Measurements from ENCODE around the gene SAMSN1.
A peak's percentile ranks its signal among the peaks of the same experiment; 100 is the strongest.

Gene SAMSN1

DNA sequence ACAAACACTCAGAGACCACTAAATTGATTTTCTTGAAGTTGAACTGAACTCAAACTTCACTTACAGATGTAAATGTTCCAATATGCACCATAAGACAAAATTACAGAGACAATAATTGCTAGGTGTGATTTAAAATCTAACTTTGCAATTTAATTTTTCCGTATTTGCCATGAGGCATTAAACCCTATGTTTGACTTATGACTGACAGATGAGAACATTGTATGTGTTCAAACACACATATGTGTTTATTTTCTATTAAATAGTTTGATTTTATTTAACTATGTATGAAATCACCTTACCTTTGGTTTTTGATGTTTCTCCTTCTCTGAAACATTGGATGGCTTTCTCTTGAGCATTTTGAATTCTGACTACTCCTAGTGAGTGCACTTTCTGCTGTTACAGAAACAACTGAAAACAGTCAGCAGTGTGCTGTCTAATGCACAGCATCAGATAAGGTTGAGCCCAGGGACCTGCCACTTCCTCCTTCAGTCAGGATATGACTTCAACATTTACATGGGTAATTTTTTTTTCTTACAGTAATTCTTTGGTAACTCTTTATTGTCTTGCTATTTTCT, at the start of gene SAMSN1:
SAMSN1 (minus strand) TSS at position 410 of the 575 bp plus-strand sequence; CDS start at position 356, 54 bp downstream.
- Histone ChIP-seq H3K9me3 (ENCODE audit: control insufficient read depth in 1 of 2, low read length in 2 of 2) (peaks cover 0 to 3% of the 10 kb centered on the region in 2 donors), H3K4me3 (ENCODE audit: low read depth in 1 of 2, low read length in 2 of 2) (peak within 1 kb of the TSS; percentile 44 to 46), H3K27ac (ENCODE audit: low read depth, low read length) (peak within 1 kb of the TSS; percentile 62), H3K4me1 (ENCODE audit: control insufficient read depth in 1 of 2, insufficient read depth in 2 of 2, low read length in 2 of 2) (no peaks in the 10 kb centered on the region), H3K9ac (ENCODE audit: low read depth in 1 of 2, low read length in 2 of 2) (peak within 1 kb of the TSS; percentile 4 to 66), H3K27me3 (ENCODE audit: control insufficient read depth in 1 of 2, insufficient read depth in 2 of 2, low read length in 2 of 2) (no peaks in the 10 kb centered on the region), H3K36me3 (ENCODE audit: control insufficient read depth in 1 of 2, insufficient read depth in 2 of 2, low read length in 2 of 2) (no peaks in the 10 kb centered on the region)

GRCh38 chr21:14595449-14595848, 49.3 kb upstream of the SAMSN1 start:
- H3K36me3 ChIP-seq (ENCODE audit: control insufficient read depth in 1 of 2, insufficient read depth in 2 of 2, low read length in 2 of 2): no peaks in the 10 kb centered on the region
- no peak overlapping the region for H3K27ac ChIP-seq (ENCODE audit: low read depth, low read length)
- H3K9ac ChIP-seq (ENCODE audit: low read depth in 1 of 2, low read length in 2 of 2): no peak overlapping the region
- no peaks in the 10 kb centered on the region for H3K27me3 ChIP-seq (ENCODE audit: control insufficient read depth in 1 of 2, insufficient read depth in 2 of 2, low read length in 2 of 2)
- no peak overlapping the region for H3K4me3 ChIP-seq (ENCODE audit: low read depth in 1 of 2, low read length in 2 of 2)
- peaks cover 0 to 9% of the 10 kb centered on the region in 2 donors for H3K4me1 ChIP-seq (ENCODE audit: control insufficient read depth in 1 of 2, insufficient read depth in 2 of 2, low read length in 2 of 2)
- peaks cover 0 to 11% of the 10 kb centered on the region in 2 donors for H3K9me3 ChIP-seq (ENCODE audit: control insufficient read depth in 1 of 2, low read length in 2 of 2)

GRCh38 chr21:14594967-14595366, 48.9 kb upstream of the SAMSN1 start:
- Histone ChIP-seq H3K9me3 (ENCODE audit: control insufficient read depth in 1 of 2, low read length in 2 of 2) (peaks cover 0 to 11% of the 10 kb centered on the region in 2 donors), H3K36me3 (ENCODE audit: control insufficient read depth in 1 of 2, insufficient read depth in 2 of 2, low read length in 2 of 2) (no peaks in the 10 kb centered on the region), H3K27ac (ENCODE audit: low read depth, low read length) (no peak overlapping the region), H3K4me1 (ENCODE audit: control insufficient read depth in 1 of 2, insufficient read depth in 2 of 2, low read length in 2 of 2) (peaks cover 0 to 9% of the 10 kb centered on the region in 2 donors), H3K9ac (ENCODE audit: low read depth in 1 of 2, low read length in 2 of 2) (no peak overlapping the region), H3K4me3 (ENCODE audit: low read depth in 1 of 2, low read length in 2 of 2) (no peak overlapping the region), H3K27me3 (ENCODE audit: control insufficient read depth in 1 of 2, insufficient read depth in 2 of 2, low read length in 2 of 2) (no peaks in the 10 kb centered on the region)

- H3K9ac ChIP-seq (ENCODE audit: low read depth in 1 of 2, low read length in 2 of 2): no peak overlapping the region
- H3K9me3 ChIP-seq (ENCODE audit: control insufficient read depth in 1 of 2, low read length in 2 of 2): peaks cover 0 to 11% of the 10 kb centered on the region in 2 donors
- H3K27me3 ChIP-seq (ENCODE audit: control insufficient read depth in 1 of 2, insufficient read depth in 2 of 2, low read length in 2 of 2): no peaks in the 10 kb centered on the region
- no peak overlapping the region for H3K4me3 ChIP-seq (ENCODE audit: low read depth in 1 of 2, low read length in 2 of 2)
- H3K27ac ChIP-seq (ENCODE audit: low read depth, low read length): no peak overlapping the region
- peaks cover 0 to 9% of the 10 kb centered on the region in 2 donors for H3K4me1 ChIP-seq (ENCODE audit: control insufficient read depth in 1 of 2, insufficient read depth in 2 of 2, low read length in 2 of 2)
- H3K36me3 ChIP-seq (ENCODE audit: control insufficient read depth in 1 of 2, insufficient read depth in 2 of 2, low read length in 2 of 2): no peaks in the 10 kb centered on the region
Observed at GRCh38 chr21:14593230-14593629, 47.1 kb upstream of the SAMSN1 start.

GRCh38 chr21:14592296-14593000, 46.3 kb upstream of the SAMSN1 start:
- H3K9ac ChIP-seq (ENCODE audit: low read depth in 1 of 2, low read length in 2 of 2): no peak overlapping the region
- no peaks in the 10 kb centered on the region for H3K27me3 ChIP-seq (ENCODE audit: control insufficient read depth in 1 of 2, insufficient read depth in 2 of 2, low read length in 2 of 2)
- H3K36me3 ChIP-seq (ENCODE audit: control insufficient read depth in 1 of 2, insufficient read depth in 2 of 2, low read length in 2 of 2): no peaks in the 10 kb centered on the region
- H3K4me3 ChIP-seq (ENCODE audit: low read depth in 1 of 2, low read length in 2 of 2): no peak overlapping the region
- H3K9me3 ChIP-seq (ENCODE audit: control insufficient read depth in 1 of 2, low read length in 2 of 2): peaks cover 0 to 11% of the 10 kb centered on the region in 2 donors
- H3K4me1 ChIP-seq (ENCODE audit: control insufficient read depth in 1 of 2, insufficient read depth in 2 of 2, low read length in 2 of 2): peaks cover 0 to 9% of the 10 kb centered on the region in 2 donors
- H3K27ac ChIP-seq (ENCODE audit: low read depth, low read length): no peak overlapping the region

DNA sequence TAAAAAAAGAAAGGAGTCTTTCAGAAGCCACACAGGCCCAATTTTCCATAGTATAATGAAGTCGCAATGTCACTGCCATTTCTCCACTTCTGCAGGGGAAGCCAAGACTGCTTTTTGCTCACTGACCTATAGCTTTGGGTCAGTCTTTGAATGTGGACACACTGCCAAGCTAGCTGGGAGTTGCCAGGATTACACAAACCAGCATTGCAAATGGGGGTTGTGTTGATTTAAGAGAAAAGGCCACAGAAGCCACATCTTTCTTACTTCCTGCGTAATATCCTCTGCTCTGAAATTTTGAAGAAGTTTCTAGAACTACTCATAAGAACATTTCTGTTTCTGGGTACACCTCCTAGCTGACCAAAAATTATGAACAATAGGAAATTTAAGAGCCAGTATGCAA, 45.8 kb upstream of the SAMSN1 start:
- Histone ChIP-seq H3K27me3 (ENCODE audit: control insufficient read depth in 1 of 2, insufficient read depth in 2 of 2, low read length in 2 of 2) (no peaks in the 10 kb centered on the region), H3K36me3 (ENCODE audit: control insufficient read depth in 1 of 2, insufficient read depth in 2 of 2, low read length in 2 of 2) (no peaks in the 10 kb centered on the region), H3K4me1 (ENCODE audit: control insufficient read depth in 1 of 2, insufficient read depth in 2 of 2, low read length in 2 of 2) (peaks cover 0 to 9% of the 10 kb centered on the region in 2 donors), H3K9me3 (ENCODE audit: control insufficient read depth in 1 of 2, low read length in 2 of 2) (peaks cover 0 to 5% of the 10 kb centered on the region in 2 donors), H3K9ac (ENCODE audit: low read depth in 1 of 2, low read length in 2 of 2) (peak overlapping the region in 1 of 2 donors; percentile 18), H3K27ac (ENCODE audit: low read depth, low read length) (no peak overlapping the region), H3K4me3 (ENCODE audit: low read depth in 1 of 2, low read length in 2 of 2) (no peak overlapping the region)

GRCh38 chr21:14591377-14591776, 45.3 kb upstream of the SAMSN1 start:
- Histone ChIP-seq H3K9ac (ENCODE audit: low read depth in 1 of 2, low read length in 2 of 2) (peak overlapping the region in 1 of 2 donors; percentile 18), H3K4me1 (ENCODE audit: control insufficient read depth in 1 of 2, insufficient read depth in 2 of 2, low read length in 2 of 2) (peaks cover 0 to 9% of the 10 kb centered on the region in 2 donors), H3K36me3 (ENCODE audit: control insufficient read depth in 1 of 2, insufficient read depth in 2 of 2, low read length in 2 of 2) (no peaks in the 10 kb centered on the region), H3K4me3 (ENCODE audit: low read depth in 1 of 2, low read length in 2 of 2) (no peak overlapping the region), H3K27ac (ENCODE audit: low read depth, low read length) (peak overlapping the region; percentile 32), H3K9me3 (ENCODE audit: control insufficient read depth in 1 of 2, low read length in 2 of 2) (no peaks in the 10 kb centered on the region), H3K27me3 (ENCODE audit: control insufficient read depth in 1 of 2, insufficient read depth in 2 of 2, low read length in 2 of 2) (no peaks in the 10 kb centered on the region)

DNA sequence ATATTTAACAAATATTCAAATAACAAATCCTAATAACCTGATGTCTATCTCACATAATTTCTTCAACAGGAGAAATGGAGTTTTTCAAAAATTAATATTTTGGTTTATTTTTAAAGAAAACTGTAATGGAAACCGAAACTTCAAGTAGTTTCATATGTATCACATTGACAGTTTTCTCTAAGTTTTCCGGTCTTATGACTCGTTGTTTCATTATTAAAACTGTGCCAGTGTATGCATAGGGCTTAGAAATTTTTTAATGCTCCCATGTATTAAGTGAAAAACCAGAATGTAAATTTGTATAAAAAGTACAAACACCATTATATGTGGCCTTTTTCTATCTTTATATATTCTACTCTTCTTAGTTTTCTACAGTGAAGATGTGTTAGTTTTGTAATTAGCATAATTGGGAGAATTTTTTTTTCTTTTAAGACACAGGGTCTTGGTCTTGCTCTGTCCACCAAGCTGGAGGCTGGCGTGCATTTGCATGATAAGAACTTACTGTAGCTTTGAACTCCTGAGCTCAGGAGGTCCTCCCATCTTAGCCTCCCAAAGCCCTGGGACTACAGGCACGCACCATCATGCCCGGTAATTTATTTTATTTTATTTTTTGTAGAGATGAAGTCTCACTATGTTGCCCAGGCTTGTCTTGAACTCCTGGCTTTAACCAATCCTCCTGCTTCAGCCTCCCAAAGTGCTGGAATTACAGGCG, 43.9 kb upstream of the SAMSN1 start:
- Histone ChIP-seq H3K27ac (ENCODE audit: low read depth, low read length) (no peak overlapping the region), H3K4me3 (ENCODE audit: low read depth in 1 of 2, low read length in 2 of 2) (no peak overlapping the region), H3K36me3 (ENCODE audit: control insufficient read depth in 1 of 2, insufficient read depth in 2 of 2, low read length in 2 of 2) (no peaks in the 10 kb centered on the region), H3K4me1 (ENCODE audit: control insufficient read depth in 1 of 2, insufficient read depth in 2 of 2, low read length in 2 of 2) (peaks cover 0 to 9% of the 10 kb centered on the region in 2 donors), H3K27me3 (ENCODE audit: control insufficient read depth in 1 of 2, insufficient read depth in 2 of 2, low read length in 2 of 2) (no peaks in the 10 kb centered on the region), H3K9me3 (ENCODE audit: control insufficient read depth in 1 of 2, low read length in 2 of 2) (no peaks in the 10 kb centered on the region), H3K9ac (ENCODE audit: low read depth in 1 of 2, low read length in 2 of 2) (no peak overlapping the region)

DNA sequence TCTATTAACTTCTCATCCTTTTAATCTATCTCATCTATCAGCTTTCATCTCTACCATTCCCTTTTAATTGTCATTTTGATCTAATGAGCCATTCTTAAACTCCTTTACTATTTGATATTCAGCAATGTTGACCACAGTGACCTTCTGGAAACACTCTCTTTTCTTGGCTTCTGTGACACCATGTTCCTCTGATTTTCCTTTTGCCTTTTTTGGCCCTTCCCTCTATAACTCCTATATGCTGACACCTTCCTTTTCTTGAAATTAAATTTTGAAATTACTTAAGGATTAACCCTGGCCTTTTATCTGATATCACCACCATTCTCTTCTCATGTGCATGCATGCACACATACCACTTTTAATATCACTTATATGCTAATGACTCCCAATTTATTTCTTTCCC, 41.2 kb upstream of the SAMSN1 start:
- Histone ChIP-seq H3K4me1 (ENCODE audit: control insufficient read depth in 1 of 2, insufficient read depth in 2 of 2, low read length in 2 of 2) (peaks cover 0 to 9% of the 10 kb centered on the region in 2 donors), H3K27ac (ENCODE audit: low read depth, low read length) (no peak overlapping the region), H3K27me3 (ENCODE audit: control insufficient read depth in 1 of 2, insufficient read depth in 2 of 2, low read length in 2 of 2) (no peaks in the 10 kb centered on the region), H3K9ac (ENCODE audit: low read depth in 1 of 2, low read length in 2 of 2) (no peak overlapping the region), H3K9me3 (ENCODE audit: control insufficient read depth in 1 of 2, low read length in 2 of 2) (no peaks in the 10 kb centered on the region), H3K36me3 (ENCODE audit: control insufficient read depth in 1 of 2, insufficient read depth in 2 of 2, low read length in 2 of 2) (no peaks in the 10 kb centered on the region), H3K4me3 (ENCODE audit: low read depth in 1 of 2, low read length in 2 of 2) (no peak overlapping the region)

DNA sequence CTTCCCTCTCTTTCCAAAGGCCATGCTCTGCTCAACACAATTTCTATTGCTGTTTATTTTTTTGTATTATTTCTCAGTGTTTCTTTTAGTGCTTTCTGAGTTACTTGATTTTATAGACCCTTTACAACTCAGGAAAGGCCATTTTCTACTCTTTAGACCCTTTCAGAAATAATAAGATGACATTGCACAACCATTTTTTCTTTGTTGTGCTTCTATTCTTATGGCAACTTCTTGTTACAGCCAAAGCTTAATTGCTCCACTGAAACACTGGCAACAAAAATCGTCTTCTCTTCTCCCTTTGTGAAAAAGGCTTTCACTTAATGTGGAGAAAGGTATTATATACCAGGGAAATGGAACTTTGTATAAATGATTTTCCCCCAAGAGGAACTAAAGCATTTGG, 39.0 kb upstream of the SAMSN1 start:
- Histone ChIP-seq H3K4me1 (ENCODE audit: control insufficient read depth in 1 of 2, insufficient read depth in 2 of 2, low read length in 2 of 2) (no peaks in the 10 kb centered on the region), H3K4me3 (ENCODE audit: low read depth in 1 of 2, low read length in 2 of 2) (no peak overlapping the region), H3K36me3 (ENCODE audit: control insufficient read depth in 1 of 2, insufficient read depth in 2 of 2, low read length in 2 of 2) (no peaks in the 10 kb centered on the region), H3K9me3 (ENCODE audit: control insufficient read depth in 1 of 2, low read length in 2 of 2) (no peaks in the 10 kb centered on the region), H3K27ac (ENCODE audit: low read depth, low read length) (no peak overlapping the region), H3K27me3 (ENCODE audit: control insufficient read depth in 1 of 2, insufficient read depth in 2 of 2, low read length in 2 of 2) (no peaks in the 10 kb centered on the region), H3K9ac (ENCODE audit: low read depth in 1 of 2, low read length in 2 of 2) (no peak overlapping the region)

Data from duodenal mucosa (tissue), 2 donors.